Mammary epithelial cell (primary cell): ENCODE results near the gene RUFY4.

Source experiments
- CTCF ChIP-seq, 2 donors: IDR thresholded peaks in 1 of 2; conservative IDR thresholded peaks in 1 of 2; 2 replicates each; pipeline ENCODE4 v1.5.1; 2011 to 2012; ENCODE audit warnings: inconsistent platforms in 2 of 2, low read length in 2 of 2, mild to moderate bottlenecking in 2 of 2, control low read depth in 1 of 2, low read depth in 1 of 2; ENCODE audit not compliant: insufficient read depth in 1 of 2; ENCODE audit errors: extremely low read depth in 1 of 2
- EZH2 ChIP-seq: IDR thresholded peaks from 2 replicates; pipeline ENCODE4 v1.6.1; 2012; ENCODE audit warnings: low read length, inconsistent platforms, borderline replicate concordance

- TF ChIP-seq CTCF (conservative IDR thresholded peaks at IDR 0.05 in 1 of 2, IDR thresholded peaks at IDR 0.05 in 1 of 2; ENCODE audit: extremely low read depth in 1 of 2, insufficient read depth in 1 of 2, low read depth in 1 of 2, low read length in 2 of 2) (no peak), EZH2 (no peak)
Measured at GRCh38 chr2:218043100-218043499, 26.0 kb upstream of the RUFY4 start.
